ENCODE data around the gene NXPH1. TPM values are rescaled to one million over a fixed set of nuclear protein-coding genes. Genes with fewer than 3 reads are reported as not detected.

The NXPH1 gene
- total RNA-seq = not detected

DNA sequence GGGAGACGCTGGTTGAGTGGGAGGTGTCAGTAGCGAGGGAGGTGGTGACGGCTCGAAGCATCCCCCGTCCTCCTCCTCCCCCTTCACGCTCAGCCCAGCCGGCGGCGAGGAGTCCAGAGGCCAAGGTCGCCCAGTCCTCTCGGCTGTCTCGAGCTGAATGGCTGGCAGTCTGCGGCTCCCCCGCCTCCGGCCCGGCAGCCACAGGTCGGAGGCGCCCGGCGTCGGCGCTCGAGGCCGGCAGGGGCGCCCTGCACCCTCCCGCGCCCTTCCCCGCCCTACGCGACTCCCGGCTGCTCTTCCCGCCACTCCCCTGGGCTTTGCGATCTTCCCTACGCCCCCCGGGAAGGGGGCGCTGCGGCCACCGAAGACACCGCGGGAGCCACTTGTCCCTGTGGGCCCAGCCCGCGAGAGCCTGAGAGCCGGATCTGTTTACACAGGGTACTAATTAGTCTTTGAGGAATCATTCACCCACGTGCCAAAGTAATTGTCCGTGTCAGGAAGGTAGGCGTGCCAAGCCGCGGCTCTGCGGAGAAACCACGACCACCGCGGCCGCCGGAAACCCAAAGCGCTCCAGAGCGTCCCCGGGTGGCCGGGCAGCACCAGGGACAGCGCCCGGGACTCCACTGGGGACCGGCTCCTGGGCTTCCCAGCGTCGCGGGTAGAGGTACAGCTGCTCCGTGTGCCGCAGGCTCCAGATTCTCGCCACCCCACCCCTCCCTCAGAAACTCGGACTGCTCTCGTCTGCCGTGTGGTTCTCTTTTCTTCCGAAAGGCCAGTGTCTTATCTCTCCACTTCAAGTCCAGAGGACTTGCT is at the start of gene NXPH1:
Gene NXPH1, plus strand, starts transcription at position 133 of the 813 bp plus-strand sequence.
- in situ Hi-C loops (cut with MboI; ENCODE audit: low sequenced_read_pairs in 4 of 4) = no loop called here

DNA sequence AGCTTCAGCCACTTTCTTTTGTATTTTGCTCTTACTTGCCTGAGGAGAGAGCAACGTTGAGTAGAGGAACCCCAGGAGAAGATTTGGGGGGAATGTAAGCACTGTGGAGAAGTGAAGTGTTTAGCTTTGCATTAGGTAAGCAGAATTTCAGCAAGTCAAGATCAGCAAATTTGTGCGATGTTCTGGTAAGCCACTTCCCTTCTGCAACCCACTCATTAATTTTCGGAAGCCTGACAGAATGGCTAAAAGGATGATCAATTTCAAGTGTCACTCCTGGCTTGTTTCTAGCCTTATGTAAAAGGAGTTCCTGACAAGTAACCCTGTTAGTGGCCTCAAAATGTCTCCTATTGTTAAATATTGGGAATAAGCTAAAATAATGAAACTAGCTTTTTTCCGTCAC is 48.5 kb upstream of the NXPH1 start:
- Histone ChIP-seq H3K9me3 (no peaks in the 10 kb centered on the region), H3K36me3 (no peaks in the 10 kb centered on the region), H3K27ac (no peak overlapping the region), H3K4me1 (no peaks in the 10 kb centered on the region), H3K27me3 (no peaks in the 10 kb centered on the region), H3K4me3 (no peak overlapping the region)
- no peak for DNase-seq
- TF ChIP-seq, protein P1, sequence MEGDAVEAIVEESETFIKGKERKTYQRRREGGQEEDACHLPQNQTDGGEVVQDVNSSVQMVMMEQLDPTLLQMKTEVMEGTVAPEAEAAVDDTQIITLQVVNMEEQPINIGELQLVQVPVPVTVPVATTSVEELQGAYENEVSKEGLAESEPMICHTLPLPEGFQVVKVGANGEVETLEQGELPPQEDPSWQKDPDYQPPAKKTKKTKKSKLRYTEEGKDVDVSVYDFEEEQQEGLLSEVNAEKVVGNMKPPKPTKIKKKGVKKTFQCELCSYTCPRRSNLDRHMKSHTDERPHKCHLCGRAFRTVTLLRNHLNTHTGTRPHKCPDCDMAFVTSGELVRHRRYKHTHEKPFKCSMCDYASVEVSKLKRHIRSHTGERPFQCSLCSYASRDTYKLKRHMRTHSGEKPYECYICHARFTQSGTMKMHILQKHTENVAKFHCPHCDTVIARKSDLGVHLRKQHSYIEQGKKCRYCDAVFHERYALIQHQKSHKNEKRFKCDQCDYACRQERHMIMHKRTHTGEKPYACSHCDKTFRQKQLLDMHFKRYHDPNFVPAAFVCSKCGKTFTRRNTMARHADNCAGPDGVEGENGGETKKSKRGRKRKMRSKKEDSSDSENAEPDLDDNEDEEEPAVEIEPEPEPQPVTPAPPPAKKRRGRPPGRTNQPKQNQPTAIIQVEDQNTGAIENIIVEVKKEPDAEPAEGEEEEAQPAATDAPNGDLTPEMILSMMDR (IDR thresholded peaks at IDR 0.05 in 4 of 5, conservative IDR thresholded peaks at IDR 0.05 in 1 of 5) = no peak
- no peak for TF ChIP-seq POLR2A (IDR thresholded peaks at IDR 0.05)
- intact Hi-C loops (cut with DNase I; ENCODE audit: low total_unique reads) = no loop called here
- ATAC-seq = no peak
- in situ Hi-C loops (cut with MboI; ENCODE audit: low sequenced_read_pairs in 4 of 4) = no loop called here

More for the DNA sequence above, at the start of gene NXPH1:
- H3K27me3 ChIP-seq = peaks cover 58 to 61% (median 61%) of the 10 kb centered on the region in 3 donors
- no peaks in the 10 kb centered on the region for H3K9me3 ChIP-seq
- intact Hi-C loops (cut with DNase I; ENCODE audit: low total_unique reads) = no loop called here
- H3K4me3 ChIP-seq = no peak within 1 kb of the TSS
- no peak within 1 kb of the TSS for H3K27ac ChIP-seq
- no peaks in the 10 kb centered on the region for H3K4me1 ChIP-seq
- TF ChIP-seq, protein P1 (IDR thresholded peaks at IDR 0.05 in 4 of 5, conservative IDR thresholded peaks at IDR 0.05 in 1 of 5) = no peak
- no peak for TF ChIP-seq POLR2A (IDR thresholded peaks at IDR 0.05)
- ATAC-seq (no peak), DNase-seq (no peak)
- H3K36me3 ChIP-seq = no peaks in the 10 kb centered on the region

DNA sequence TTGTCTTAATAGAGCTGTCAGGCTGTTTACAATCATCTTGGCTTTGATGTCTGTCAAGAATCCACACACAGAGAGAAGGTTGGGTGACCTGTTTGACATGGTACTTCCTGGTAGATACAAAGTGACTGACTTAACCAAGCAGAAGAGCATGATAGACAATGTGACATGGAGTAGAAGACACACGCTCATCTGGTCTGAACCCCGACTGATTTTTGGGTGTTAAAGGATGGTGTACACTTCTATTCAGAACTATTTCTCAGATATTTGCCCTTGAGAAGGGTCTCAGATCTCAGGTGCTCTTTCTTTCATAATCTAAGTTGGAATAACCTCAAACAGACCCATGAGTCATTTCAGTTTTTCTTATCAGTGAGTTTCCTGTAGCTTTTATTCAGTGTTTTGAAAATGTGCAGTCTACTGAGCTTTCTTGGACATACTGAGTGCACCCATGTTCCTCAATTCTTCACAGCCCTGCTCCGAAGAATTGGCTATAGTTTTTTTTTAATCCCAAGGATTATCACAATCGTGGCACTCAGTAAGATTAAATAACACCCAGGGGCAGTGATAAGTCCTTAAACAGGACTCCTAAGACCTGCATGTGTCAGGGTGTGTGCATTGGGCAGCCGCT is 46.4 kb upstream of the NXPH1 start:
- H3K27ac ChIP-seq = no peak overlapping the region
- no peaks in the 10 kb centered on the region for H3K9me3 ChIP-seq
- TF ChIP-seq, protein P1 (IDR thresholded peaks at IDR 0.05 in 4 of 5, conservative IDR thresholded peaks at IDR 0.05 in 1 of 5) = no peak
- no peak for TF ChIP-seq POLR2A (IDR thresholded peaks at IDR 0.05)
- ATAC-seq (no peak), DNase-seq (no peak)
- no peaks in the 10 kb centered on the region for H3K36me3 ChIP-seq
- H3K4me1 ChIP-seq = no peaks in the 10 kb centered on the region
- in situ Hi-C loops (cut with MboI; ENCODE audit: low sequenced_read_pairs in 4 of 4) (no loop called here), intact Hi-C loops (cut with DNase I; ENCODE audit: low total_unique reads) (no loop called here)
- no peak overlapping the region for H3K4me3 ChIP-seq
- H3K27me3 ChIP-seq = no peaks in the 10 kb centered on the region

DNA sequence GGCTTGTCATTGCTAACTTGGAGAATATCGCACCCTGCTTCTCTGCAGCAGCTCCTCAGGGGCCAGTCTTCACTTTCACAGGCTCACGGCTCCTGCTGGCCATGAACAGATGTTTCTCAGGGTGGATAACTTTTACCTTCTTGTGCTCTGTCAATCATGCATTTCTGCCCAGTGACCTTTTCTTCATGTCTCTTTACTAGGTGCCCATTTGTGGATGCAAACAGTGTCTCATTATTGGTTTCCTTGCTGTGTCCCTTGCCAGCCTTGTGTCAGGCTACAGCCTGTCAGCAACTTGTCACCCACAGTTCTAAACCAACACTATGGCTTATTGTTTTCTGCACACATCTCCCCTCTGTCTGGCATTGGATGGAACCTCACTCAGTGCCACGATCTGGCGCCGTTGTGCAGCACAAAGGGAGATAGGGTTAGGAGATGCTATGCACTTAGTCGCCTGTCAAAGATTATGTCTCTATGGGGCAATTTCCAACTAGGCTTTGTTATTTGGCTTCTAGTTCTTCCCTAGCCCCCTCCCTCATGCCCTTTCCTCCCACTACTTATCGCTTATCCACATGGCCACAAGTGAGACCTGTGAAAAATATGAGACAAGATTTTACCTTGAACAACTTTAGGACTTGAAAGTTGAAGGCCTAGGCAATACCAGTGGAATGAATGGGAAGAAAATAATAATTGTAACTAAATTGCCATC is 45.7 kb upstream of the NXPH1 start:
- Histone ChIP-seq H3K4me1 (no peaks in the 10 kb centered on the region), H3K4me3 (no peak overlapping the region), H3K27ac (no peak overlapping the region), H3K27me3 (no peaks in the 10 kb centered on the region), H3K36me3 (no peaks in the 10 kb centered on the region), H3K9me3 (no peaks in the 10 kb centered on the region)
- TF ChIP-seq POLR2A (IDR thresholded peaks at IDR 0.05) = no peak
- TF ChIP-seq, protein P1 (IDR thresholded peaks at IDR 0.05 in 4 of 5, conservative IDR thresholded peaks at IDR 0.05 in 1 of 5) = no peak
- intact Hi-C loops (cut with DNase I; ENCODE audit: low total_unique reads) (no loop called here), in situ Hi-C loops (cut with MboI; ENCODE audit: low sequenced_read_pairs in 4 of 4) (no loop called here)
- DNase-seq = no peak
- ATAC-seq = no peak
